ENCODE results near the gene ICE2.

- TF ChIP-seq, protein P1, sequence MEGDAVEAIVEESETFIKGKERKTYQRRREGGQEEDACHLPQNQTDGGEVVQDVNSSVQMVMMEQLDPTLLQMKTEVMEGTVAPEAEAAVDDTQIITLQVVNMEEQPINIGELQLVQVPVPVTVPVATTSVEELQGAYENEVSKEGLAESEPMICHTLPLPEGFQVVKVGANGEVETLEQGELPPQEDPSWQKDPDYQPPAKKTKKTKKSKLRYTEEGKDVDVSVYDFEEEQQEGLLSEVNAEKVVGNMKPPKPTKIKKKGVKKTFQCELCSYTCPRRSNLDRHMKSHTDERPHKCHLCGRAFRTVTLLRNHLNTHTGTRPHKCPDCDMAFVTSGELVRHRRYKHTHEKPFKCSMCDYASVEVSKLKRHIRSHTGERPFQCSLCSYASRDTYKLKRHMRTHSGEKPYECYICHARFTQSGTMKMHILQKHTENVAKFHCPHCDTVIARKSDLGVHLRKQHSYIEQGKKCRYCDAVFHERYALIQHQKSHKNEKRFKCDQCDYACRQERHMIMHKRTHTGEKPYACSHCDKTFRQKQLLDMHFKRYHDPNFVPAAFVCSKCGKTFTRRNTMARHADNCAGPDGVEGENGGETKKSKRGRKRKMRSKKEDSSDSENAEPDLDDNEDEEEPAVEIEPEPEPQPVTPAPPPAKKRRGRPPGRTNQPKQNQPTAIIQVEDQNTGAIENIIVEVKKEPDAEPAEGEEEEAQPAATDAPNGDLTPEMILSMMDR (IDR thresholded peaks at IDR 0.05 in 2 of 3, conservative IDR thresholded peaks at IDR 0.05 in 1 of 3; ENCODE audit: borderline replicate concordance in 1 of 3, insufficient read depth in 1 of 3, low read depth in 2 of 3, low read length in 2 of 3) = no peak
- TF ChIP-seq, protein P2, sequence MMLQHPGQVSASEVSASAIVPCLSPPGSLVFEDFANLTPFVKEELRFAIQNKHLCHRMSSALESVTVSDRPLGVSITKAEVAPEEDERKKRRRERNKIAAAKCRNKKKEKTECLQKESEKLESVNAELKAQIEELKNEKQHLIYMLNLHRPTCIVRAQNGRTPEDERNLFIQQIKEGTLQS (IDR thresholded peaks at IDR 0.05) = no peak
- no peak for TF ChIP-seq SRF (IDR thresholded peaks at IDR 0.05; ENCODE audit: low read depth)
Observed at GRCh38 chr15:60376677-60377095, 102.3 kb downstream of the ICE2 start.

Data from HCT116 (cell line).